ENCODE data around the gene TTC13. TPM values are rescaled to one million over a fixed set of nuclear protein-coding genes. Genes with fewer than 3 reads are reported as not detected.

Gene TTC13
- total and polyA plus RNA-seq, 10 of the 15 experiments (the other 5 are each of a cell fraction or from before 2014, with no cell fraction given), result 5.8 to 30.8 (median 18.5) TPM

DNA sequence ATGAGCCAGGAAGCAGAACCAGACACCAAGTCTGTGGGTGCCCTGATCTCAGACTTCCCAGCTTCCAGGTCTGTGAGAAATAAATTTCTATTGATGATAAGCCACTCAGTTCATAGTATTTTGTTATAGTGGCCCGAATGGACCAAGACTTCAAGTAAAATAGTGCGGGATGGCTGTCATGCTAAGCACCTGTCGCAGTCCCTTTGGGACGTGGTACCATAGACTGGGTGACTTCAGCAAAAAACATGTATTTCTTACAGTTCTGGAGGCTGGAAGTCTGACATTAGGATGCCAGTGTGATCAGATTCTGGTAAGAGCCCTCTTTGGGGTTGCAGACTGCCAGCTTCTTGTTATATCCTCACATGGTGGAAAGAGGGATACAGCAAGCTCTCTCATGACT is 107.7 kb downstream of the TTC13 start:
- POLR2A ChIA-PET, result no interaction called here
- Histone ChIP-seq H3K9ac (ENCODE audit: control insufficient read depth, insufficient read depth, low read length) (no peak overlapping the region), H3K4me2 (ENCODE audit: control insufficient read depth, insufficient read depth) (no peak overlapping the region), H3K79me2 (ENCODE audit: control insufficient read depth, insufficient read depth, low read length) (no peaks in the 10 kb centered on the region), H4K20me1 (ENCODE audit: control insufficient read depth, insufficient read depth) (no peaks in the 10 kb centered on the region), H3K4me3 (no peak overlapping the region), H3K27me3 (replicated peaks in 1 of 2; ENCODE audit: control insufficient read depth in 2 of 2, insufficient read depth in 2 of 2, low read length in 1 of 2) (peaks cover 0 to 5% of the 10 kb centered on the region in 2 experiments; a peak in 3 of 4 replicates), H3K27ac (ENCODE audit: control insufficient read depth, insufficient read depth) (no peak overlapping the region), H3K9me3 (replicated peaks; ENCODE audit: control insufficient read depth, insufficient read depth, low read length) (no peaks in the 10 kb centered on the region), H3K4me1 (ENCODE audit: control insufficient read depth, insufficient read depth, low read length) (peaks cover 4% of the 10 kb centered on the region; the same call in 1 of the 2 replicates), H3K36me3 (ENCODE audit: control insufficient read depth in 2 of 2, insufficient read depth in 2 of 2, low read length in 1 of 2) (no peaks in the 10 kb centered on the region), H2AFZ (ENCODE audit: control insufficient read depth, low read depth, low read length) (no peak overlapping the region)
- DNase-seq (ENCODE audit: low read depth, low spot score) (no peak), FAIRE-seq (no peak), ATAC-seq (no peak)
- BruUV-seq (replicated peaks), result no TSS peak
- intact Hi-C loops (cut with micrococcal nuclease; ENCODE audit: unreplicated experiment), result no loop called here
- in situ Hi-C loops (cut with MboI), result no loop called here
- CTCF ChIA-PET, result interaction anchor here (1.8 kb wide), 1 partner anchor 12 kb away, joined by 4 read pairs; no protein-coding TSS in a partner anchor
- RAD21 ChIA-PET (ENCODE audit: unreplicated experiment), result no interaction called here
- 72% methylated on average over 4 of the region's 4 CpGs for WGBS (ENCODE audit: insufficient coverage, insufficient replicate concordance, low lambda C conversion rate, missing lambda C conversion rate)
- TF ChIP-seq ZSCAN29 (IDR thresholded peaks at IDR 0.05) (no peak), RUNX3 (IDR thresholded peaks at IDR 0.05; ENCODE audit: low read length) (no peak), NFIC (IDR thresholded peaks at IDR 0.05; ENCODE audit: low read depth, low read length) (no peak), MEF2A (IDR thresholded peaks at IDR 0.05; ENCODE audit: insufficient read depth, low read depth, low read length) (no peak), NR2F1 (conservative IDR thresholded peaks at IDR 0.05) (no peak), CBFB (IDR thresholded peaks at IDR 0.05; ENCODE audit: low read depth) (no peak), ZBED1 (IDR thresholded peaks at IDR 0.05; ENCODE audit: borderline replicate concordance) (no peak), POU2F2 (IDR thresholded peaks at IDR 0.05; ENCODE audit: borderline replicate concordance, low read depth, low read length) (no peak)
- TF ChIP-seq, protein P1, sequence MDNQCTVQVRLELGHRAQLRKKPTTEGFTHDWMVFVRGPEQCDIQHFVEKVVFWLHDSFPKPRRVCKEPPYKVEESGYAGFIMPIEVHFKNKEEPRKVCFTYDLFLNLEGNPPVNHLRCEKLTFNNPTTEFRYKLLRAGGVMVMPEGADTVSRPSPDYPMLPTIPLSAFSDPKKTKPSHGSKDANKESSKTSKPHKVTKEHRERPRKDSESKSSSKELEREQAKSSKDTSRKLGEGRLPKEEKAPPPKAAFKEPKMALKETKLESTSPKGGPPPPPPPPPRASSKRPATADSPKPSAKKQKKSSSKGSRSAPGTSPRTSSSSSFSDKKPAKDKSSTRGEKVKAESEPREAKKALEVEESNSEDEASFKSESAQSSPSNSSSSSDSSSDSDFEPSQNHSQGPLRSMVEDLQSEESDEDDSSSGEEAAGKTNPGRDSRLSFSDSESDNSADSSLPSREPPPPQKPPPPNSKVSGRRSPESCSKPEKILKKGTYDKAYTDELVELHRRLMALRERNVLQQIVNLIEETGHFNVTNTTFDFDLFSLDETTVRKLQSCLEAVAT (IDR thresholded peaks at IDR 0.05), result no peak
- TF ChIP-seq, protein P2, sequence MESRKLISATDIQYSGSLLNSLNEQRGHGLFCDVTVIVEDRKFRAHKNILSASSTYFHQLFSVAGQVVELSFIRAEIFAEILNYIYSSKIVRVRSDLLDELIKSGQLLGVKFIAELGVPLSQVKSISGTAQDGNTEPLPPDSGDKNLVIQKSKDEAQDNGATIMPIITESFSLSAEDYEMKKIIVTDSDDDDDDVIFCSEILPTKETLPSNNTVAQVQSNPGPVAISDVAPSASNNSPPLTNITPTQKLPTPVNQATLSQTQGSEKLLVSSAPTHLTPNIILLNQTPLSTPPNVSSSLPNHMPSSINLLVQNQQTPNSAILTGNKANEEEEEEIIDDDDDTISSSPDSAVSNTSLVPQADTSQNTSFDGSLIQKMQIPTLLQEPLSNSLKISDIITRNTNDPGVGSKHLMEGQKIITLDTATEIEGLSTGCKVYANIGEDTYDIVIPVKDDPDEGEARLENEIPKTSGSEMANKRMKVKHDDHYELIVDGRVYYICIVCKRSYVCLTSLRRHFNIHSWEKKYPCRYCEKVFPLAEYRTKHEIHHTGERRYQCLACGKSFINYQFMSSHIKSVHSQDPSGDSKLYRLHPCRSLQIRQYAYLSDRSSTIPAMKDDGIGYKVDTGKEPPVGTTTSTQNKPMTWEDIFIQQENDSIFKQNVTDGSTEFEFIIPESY (IDR thresholded peaks at IDR 0.05), result no peak
- SMC1A ChIA-PET (ENCODE audit: uncharacterized antibody, unreplicated experiment), result no interaction called here

All from GM12878 (cell line).